Endodermal cell (in vitro differentiated cells): ENCODE data around the gene ANKS1B. TPM values are rescaled to one million over a fixed set of nuclear protein-coding genes. Genes with fewer than 3 reads are reported as not detected.
A peak's percentile ranks its signal among the peaks of the same experiment; 100 is the strongest.

Source experiments
- DNase-seq: peaks from one replicate; pipeline ENCODE4 v3.0.0-alpha.2; 2017
- H3K27ac ChIP-seq: 2 replicates; pipeline ENCODE4 v1.5.1; 2013; ENCODE audit warnings: mild to moderate bottlenecking, low read depth, low read length, moderate library complexity
- H3K27me3 ChIP-seq: 2 replicates; pipeline ENCODE4 v1.6.1; 2013; ENCODE audit warnings: mild to moderate bottlenecking, low read length, moderate library complexity; ENCODE audit not compliant: insufficient read depth, control insufficient read depth, poor library complexity, severe bottlenecking
- H3K36me3 ChIP-seq: 2 replicates; pipeline ENCODE4 v1.7.0; 2013; ENCODE audit warnings: mild to moderate bottlenecking, low read length, moderate library complexity; ENCODE audit not compliant: control insufficient read depth, insufficient read depth
- H3K4me1 ChIP-seq: one replicate; pipeline ENCODE4 v1.7.0; 2013; ENCODE audit warnings: low read length; ENCODE audit not compliant: control insufficient read depth, insufficient read depth
- H3K4me3 ChIP-seq: 2 replicates; pipeline ENCODE4 v1.5.1; 2013; ENCODE audit warnings: mild to moderate bottlenecking, low read length, moderate library complexity
- H3K9ac ChIP-seq: 2 replicates; pipeline ENCODE4 v1.6.1; 2013; ENCODE audit warnings: mild to moderate bottlenecking, low read length, moderate library complexity; ENCODE audit not compliant: poor library complexity, severe bottlenecking; ENCODE audit errors: extremely low read depth
- H3K9me3 ChIP-seq: 2 replicates; pipeline ENCODE4 v1.6.1; 2013; ENCODE audit warnings: mild to moderate bottlenecking, low read length, moderate library complexity; ENCODE audit not compliant: control insufficient read depth
- H3K27ac Mint-ChIP-seq: 2 replicates; pipeline ENCODE4 v1.8.0; 2020; ENCODE audit warnings: mixed read lengths
- H3K27me3 Mint-ChIP-seq: 2 replicates; pipeline ENCODE4 v1.8.0; 2021; ENCODE audit warnings: mild to moderate bottlenecking, mixed read lengths; ENCODE audit not compliant: insufficient read depth
- H3K36me3 Mint-ChIP-seq: 2 replicates; pipeline ENCODE4 v1.8.0; 2020; ENCODE audit warnings: low read depth, mixed read lengths
- H3K4me1 Mint-ChIP-seq: 2 replicates; pipeline ENCODE4 v1.8.0; 2020; ENCODE audit warnings: mixed read lengths
- H3K4me3 Mint-ChIP-seq: 2 replicates; pipeline ENCODE4 v1.8.0; 2020; ENCODE audit warnings: mild to moderate bottlenecking, moderate library complexity, mixed read lengths
- H3K9me3 Mint-ChIP-seq: 2 replicates; pipeline ENCODE4 v1.8.0; 2020; ENCODE audit warnings: mild to moderate bottlenecking, mixed read lengths
- WGBS, 2 experiments: methylation state at CpG; one replicate each; pipeline versions ENCODE4 v1.1.5 to v1.1.7; 2013; ENCODE audit warnings: missing lambda C conversion rate in 2 of 2, mixed read lengths in 1 of 2; ENCODE audit not compliant: insufficient coverage in 1 of 2, insufficient read length in 1 of 2; 5-methylcytosine and 5-hydroxymethylcytosine counted together
- total RNA-seq, 2 donors: library from RNA; stranded (reverse); fragmentation: NEBNext Ultra II Directional in 1 of 2; extraction: Animal tissue kit (Norgen Biotek cat#: 25700) in 1 of 2; gene quantifications; 2 replicates in 1 of 2; 3 replicates in 1 of 2; pipeline ENCODE4 v1.2.1, GENCODE V29; 2021
- TF ChIP-seq, protein P1 (sequence below): fragments of 200-600 bp; sonication (generic); conservative IDR thresholded peaks from 2 replicates; pipeline ENCODE4 v1.5.0; 2021; ENCODE audit warnings: antibody characterized with exemption, mild to moderate bottlenecking

ANKS1B gene
- total RNA-seq, 2 donors from 2014 or later = 28.5 to 65.8 TPM

DNA sequence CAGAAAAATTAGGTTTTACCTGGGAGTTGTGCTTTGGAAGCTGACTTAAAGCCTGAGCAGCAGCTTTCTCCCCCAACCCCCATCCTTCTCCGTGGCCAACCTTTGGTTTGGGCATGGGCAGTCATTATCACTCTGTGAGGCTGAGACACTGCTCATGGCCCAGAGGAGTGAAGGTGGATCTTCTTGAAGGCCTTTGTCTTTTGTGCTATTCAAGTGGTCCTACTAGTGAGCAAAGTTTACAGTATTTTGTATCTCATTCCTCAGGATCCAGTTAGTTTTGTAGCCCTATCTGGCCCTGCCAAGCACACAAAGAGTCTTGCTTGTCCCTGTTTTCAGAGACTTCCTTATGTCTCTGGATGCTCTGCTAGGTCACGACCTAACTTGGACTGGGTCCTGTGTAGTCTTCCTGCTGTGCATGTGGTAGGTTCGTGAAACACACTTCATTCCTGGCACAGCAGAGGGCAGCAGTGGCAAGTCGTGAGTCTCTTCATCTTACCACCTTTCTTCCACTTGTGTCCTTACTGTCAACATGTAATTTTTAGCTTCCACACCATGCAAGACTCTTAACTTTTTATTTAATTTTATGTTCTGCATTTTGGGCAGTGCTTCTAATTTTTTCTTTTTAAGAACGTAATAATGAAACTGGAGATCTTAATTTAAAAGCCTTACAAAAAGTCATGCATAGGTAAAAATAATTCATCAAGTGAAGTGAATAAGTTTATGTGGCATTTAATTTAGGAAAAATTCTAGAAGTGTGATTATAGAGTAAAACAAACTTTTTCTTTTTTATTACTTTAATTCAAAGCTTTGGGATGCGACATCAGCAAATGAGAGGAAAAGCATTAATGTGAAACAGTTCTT is 1285.9 kb downstream of the ANKS1B start:
- peaks cover 43% of the 10 kb centered on the region for H3K36me3 ChIP-seq
- H3K27me3 ChIP-seq = no peaks in the 10 kb centered on the region
- DNase-seq = peak; percentile 47
- no peak overlapping the region for H3K4me3 Mint-ChIP-seq
- 53 to 58% methylated on average over 4 to 6 of the region's 6 CpGs for WGBS, 2 experiments
- H3K4me1 Mint-ChIP-seq = peaks cover 19% of the 10 kb centered on the region
- no peaks in the 10 kb centered on the region for H3K9me3 ChIP-seq
- no peaks in the 10 kb centered on the region for H3K9me3 Mint-ChIP-seq
- no peak overlapping the region for H3K27ac ChIP-seq
- no peak overlapping the region for H3K4me3 ChIP-seq
- TF ChIP-seq, protein P1, sequence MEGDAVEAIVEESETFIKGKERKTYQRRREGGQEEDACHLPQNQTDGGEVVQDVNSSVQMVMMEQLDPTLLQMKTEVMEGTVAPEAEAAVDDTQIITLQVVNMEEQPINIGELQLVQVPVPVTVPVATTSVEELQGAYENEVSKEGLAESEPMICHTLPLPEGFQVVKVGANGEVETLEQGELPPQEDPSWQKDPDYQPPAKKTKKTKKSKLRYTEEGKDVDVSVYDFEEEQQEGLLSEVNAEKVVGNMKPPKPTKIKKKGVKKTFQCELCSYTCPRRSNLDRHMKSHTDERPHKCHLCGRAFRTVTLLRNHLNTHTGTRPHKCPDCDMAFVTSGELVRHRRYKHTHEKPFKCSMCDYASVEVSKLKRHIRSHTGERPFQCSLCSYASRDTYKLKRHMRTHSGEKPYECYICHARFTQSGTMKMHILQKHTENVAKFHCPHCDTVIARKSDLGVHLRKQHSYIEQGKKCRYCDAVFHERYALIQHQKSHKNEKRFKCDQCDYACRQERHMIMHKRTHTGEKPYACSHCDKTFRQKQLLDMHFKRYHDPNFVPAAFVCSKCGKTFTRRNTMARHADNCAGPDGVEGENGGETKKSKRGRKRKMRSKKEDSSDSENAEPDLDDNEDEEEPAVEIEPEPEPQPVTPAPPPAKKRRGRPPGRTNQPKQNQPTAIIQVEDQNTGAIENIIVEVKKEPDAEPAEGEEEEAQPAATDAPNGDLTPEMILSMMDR = no peak
- H3K9ac ChIP-seq = no peak overlapping the region
- H3K27me3 Mint-ChIP-seq = no peaks in the 10 kb centered on the region
- peaks cover 24% of the 10 kb centered on the region for H3K36me3 Mint-ChIP-seq
- H3K27ac Mint-ChIP-seq = no peak overlapping the region
- H3K4me1 ChIP-seq = peaks cover 4% of the 10 kb centered on the region

GRCh38 chr12:98697209-98697608 is 1287.5 kb downstream of the ANKS1B start:
- Mint-ChIP-seq H3K4me1 (peaks cover 19% of the 10 kb centered on the region), H3K27me3 (no peaks in the 10 kb centered on the region), H3K4me3 (no peak overlapping the region), H3K27ac (no peak overlapping the region), H3K9me3 (no peaks in the 10 kb centered on the region), H3K36me3 (peaks cover 29% of the 10 kb centered on the region)
- TF ChIP-seq, protein P1 = no peak
- Histone ChIP-seq H3K9me3 (no peaks in the 10 kb centered on the region), H3K9ac (no peak overlapping the region), H3K27me3 (no peaks in the 10 kb centered on the region), H3K36me3 (peaks cover 49% of the 10 kb centered on the region), H3K27ac (no peak overlapping the region), H3K4me3 (no peak overlapping the region), H3K4me1 (peaks cover 4% of the 10 kb centered on the region)
- DNase-seq = no peak
- 91 to 100% methylated on average over 2 of the region's 2 CpGs for WGBS, 2 experiments

- Histone ChIP-seq H3K27ac (no peak overlapping the region), H3K4me1 (peaks cover 4% of the 10 kb centered on the region), H3K9me3 (no peaks in the 10 kb centered on the region), H3K9ac (no peak overlapping the region), H3K27me3 (no peaks in the 10 kb centered on the region), H3K36me3 (peaks cover 50% of the 10 kb centered on the region), H3K4me3 (no peak overlapping the region)
- H3K27me3 Mint-ChIP-seq = no peaks in the 10 kb centered on the region
- TF ChIP-seq, protein P1 = no peak
- peaks cover 26% of the 10 kb centered on the region for H3K36me3 Mint-ChIP-seq
- no peak overlapping the region for H3K4me3 Mint-ChIP-seq
- peak overlapping the region; percentile 63 for H3K27ac Mint-ChIP-seq
- no peaks in the 10 kb centered on the region for H3K9me3 Mint-ChIP-seq
- H3K4me1 Mint-ChIP-seq = peaks cover 19% of the 10 kb centered on the region
- DNase-seq = peak; percentile 84
- 57 to 71% methylated on average over 3 to 8 of the region's 8 CpGs for WGBS, 2 experiments
These were observed 1288.6 kb downstream of the ANKS1B start for GRCh38 chr12:98696036-98696646.
